Esophagus muscularis mucosa (tissue), 3 donors: ENCODE data around the gene TUBB.

Source experiments
- POLR2A ChIP-seq: fragments of 450-650 bp; IDR thresholded peaks from one replicate; pipeline ENCODE4 v1.6.1; 2017; ENCODE audit warnings: antibody characterized with exemption, moderate library complexity, mild to moderate bottlenecking, low read depth
- POLR2AphosphoS5 ChIP-seq, 2 donors: sonication (generic); formaldehyde crosslinking; IDR thresholded peaks; one replicate each; pipeline ENCODE4 v1.6.1; 2017; ENCODE audit warnings: antibody characterized with exemption in 2 of 2
- TF ChIP-seq, protein P1 (sequence below), 3 experiments: fragments of 200-600 bp in 2 of 3; fragments of 450-650 bp in 1 of 3; sonication (generic) in 2 of 3; IDR thresholded peaks; one replicate each; pipeline ENCODE4 v1.5.1; 2017 to 2019; ENCODE audit warnings: antibody characterized with exemption in 3 of 3, mild to moderate bottlenecking in 2 of 3, moderate library complexity in 1 of 3

DNA sequence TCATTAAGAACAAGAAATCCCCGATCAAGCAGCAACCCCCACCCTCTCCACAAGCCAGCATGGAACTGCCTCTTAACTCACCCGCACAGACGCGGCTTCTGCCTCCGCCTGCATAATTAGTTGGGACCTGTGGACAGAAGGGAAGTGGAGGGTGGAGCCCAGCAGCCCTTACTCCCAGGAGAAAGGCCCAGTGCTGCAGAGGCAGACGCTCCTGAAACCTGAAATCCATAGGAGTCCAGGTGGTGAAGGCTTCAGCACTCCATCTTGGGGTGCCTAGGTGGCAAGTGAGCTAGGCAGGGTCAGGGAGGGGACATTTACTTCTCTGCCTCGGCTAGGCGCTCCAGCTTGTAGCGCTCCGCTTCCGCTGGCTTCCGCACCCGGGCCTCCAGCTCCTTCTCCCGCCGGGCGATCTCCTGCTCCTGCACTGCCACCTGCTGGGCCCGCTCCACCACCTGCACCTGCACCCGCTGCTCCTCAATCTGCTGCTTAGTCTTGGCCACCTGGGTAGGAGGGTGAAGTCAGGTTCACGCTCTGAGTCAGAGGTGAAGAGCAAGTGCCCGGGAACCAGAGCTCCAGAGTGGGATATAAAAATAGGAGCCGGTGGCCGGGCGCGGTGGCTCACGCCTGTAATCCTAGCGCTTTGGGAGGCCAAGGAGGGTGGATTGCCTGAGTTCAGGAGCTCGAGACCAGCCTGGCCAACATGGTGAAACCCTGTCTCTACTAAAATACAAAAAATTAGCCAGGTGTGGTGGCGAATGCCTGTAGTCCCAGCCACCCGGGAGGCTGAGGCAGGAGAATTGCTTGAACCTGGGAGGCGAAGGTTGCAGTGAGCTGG lies 10.7 kb downstream of the TUBB start:
- TF ChIP-seq POLR2A (no peak), POLR2AphosphoS5 (IDR thresholded peaks at IDR 0.05) (no peak)
- TF ChIP-seq, protein P1, sequence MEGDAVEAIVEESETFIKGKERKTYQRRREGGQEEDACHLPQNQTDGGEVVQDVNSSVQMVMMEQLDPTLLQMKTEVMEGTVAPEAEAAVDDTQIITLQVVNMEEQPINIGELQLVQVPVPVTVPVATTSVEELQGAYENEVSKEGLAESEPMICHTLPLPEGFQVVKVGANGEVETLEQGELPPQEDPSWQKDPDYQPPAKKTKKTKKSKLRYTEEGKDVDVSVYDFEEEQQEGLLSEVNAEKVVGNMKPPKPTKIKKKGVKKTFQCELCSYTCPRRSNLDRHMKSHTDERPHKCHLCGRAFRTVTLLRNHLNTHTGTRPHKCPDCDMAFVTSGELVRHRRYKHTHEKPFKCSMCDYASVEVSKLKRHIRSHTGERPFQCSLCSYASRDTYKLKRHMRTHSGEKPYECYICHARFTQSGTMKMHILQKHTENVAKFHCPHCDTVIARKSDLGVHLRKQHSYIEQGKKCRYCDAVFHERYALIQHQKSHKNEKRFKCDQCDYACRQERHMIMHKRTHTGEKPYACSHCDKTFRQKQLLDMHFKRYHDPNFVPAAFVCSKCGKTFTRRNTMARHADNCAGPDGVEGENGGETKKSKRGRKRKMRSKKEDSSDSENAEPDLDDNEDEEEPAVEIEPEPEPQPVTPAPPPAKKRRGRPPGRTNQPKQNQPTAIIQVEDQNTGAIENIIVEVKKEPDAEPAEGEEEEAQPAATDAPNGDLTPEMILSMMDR (IDR thresholded peaks at IDR 0.05) = peak; percentile 58 to 74 (median 61)
